Suppressor macrophage (primary cell): ENCODE measurements around the gene C1QTNF3.
"Not testable (repeated sequence)": the region's sequence is repeated elsewhere in the genome, so short reads cannot be mapped to it uniquely, and the experiment has no call there.

ENCODE experiments used
- DNase-seq, 4 experiments: peaks; one replicate each; pipeline ENCODE4 v3.0.0-alpha.2; 2020 to 2022
- total RNA-seq, 17 experiments: gene quantifications; one replicate each; lab custom pipeline; 2026; ENCODE audit warnings: mixed read lengths in 6 of 17, inconsistent platforms in 3 of 17; lab: John Stamatoyannopoulos, UW

Gene C1QTNF3, protein sequence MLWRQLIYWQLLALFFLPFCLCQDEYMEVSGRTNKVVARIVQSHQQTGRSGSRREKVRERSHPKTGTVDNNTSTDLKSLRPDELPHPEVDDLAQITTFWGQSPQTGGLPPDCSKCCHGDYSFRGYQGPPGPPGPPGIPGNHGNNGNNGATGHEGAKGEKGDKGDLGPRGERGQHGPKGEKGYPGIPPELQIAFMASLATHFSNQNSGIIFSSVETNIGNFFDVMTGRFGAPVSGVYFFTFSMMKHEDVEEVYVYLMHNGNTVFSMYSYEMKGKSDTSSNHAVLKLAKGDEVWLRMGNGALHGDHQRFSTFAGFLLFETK
- 0 to 1.4 (median 0.38) reads per million in 17 experiments for total RNA-seq

DNA sequence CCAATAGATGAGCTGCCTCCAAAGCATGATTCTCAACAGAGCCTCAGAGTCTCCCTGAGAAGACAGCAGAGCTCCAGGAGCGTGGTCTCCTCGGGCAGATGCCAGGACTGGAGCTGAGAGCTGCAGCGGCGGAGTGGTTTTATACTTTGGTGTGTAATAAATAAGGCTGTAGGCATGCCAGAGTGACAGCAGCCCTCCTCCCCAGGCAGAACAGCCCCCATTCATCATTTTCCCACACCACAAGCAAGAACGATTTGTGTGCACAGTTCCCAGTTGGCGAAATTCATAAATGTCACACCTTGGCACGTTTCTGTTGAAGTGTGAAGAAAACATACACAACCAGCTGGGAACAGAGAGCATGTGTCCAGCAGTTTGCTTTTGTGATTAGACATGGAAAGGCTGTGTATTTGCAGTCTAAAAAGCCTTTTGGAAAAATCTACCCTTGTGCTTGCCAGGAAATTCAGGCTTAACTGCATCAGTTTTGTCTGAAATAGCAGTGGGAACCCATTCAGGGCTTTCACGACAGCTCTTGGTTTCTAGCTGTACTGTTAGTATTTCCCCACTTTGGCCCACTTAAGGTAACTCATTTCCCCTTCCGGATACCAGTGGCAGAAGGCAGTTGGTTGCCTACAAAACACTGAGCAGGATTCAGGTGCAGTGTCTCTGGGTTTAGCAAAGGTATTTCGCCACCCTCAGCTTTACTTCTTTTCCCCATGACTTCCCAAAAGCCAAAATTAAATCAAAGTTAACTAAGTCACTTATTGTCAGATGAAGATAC is at the start of gene C1QTNF3:
C1QTNF3 (minus strand) TSS at position 115 of the 778 bp plus-strand sequence; CDS start at position 27, 88 bp downstream.
- DNase-seq = no peak

DNA sequence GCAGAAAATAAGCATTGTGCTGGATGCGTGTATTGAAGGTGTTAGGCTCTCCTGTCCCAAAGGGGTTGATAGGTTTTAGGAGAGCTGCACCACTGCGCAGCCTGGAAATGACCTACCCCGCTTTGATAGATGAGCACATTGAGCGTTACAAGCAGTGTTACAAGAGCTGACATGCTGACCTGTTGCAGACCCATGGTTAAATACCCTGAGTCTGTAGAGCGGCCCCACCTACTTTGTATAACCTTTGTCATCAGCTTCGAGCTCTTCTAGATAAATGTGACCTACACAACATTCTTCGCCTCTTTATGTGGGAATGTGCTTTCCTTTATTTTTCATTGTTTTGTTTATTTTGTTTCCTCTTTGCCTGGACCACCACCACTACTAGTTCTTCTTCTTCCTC is 48.0 kb upstream of the C1QTNF3 start:
- not testable (repeated sequence) for DNase-seq

DNA sequence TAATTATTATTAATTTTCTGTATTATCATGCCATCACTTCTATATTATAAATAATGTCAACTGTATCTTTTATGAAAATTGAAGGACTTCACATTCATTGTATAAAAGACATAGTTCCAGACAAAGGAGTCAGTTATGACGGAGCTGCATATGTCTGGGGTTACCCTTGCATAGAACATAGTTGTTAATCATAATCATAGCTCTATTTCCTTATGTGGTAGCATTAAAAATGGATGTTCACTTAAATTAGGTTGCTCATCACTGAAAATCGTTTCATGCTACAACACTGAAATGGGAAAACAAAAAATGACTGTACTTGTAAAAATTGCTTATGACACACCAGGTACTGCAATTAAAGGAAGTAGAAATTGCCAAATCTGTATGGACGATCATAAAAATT is 46.8 kb upstream of the C1QTNF3 start:
- DNase-seq = not testable (repeated sequence)

DNA sequence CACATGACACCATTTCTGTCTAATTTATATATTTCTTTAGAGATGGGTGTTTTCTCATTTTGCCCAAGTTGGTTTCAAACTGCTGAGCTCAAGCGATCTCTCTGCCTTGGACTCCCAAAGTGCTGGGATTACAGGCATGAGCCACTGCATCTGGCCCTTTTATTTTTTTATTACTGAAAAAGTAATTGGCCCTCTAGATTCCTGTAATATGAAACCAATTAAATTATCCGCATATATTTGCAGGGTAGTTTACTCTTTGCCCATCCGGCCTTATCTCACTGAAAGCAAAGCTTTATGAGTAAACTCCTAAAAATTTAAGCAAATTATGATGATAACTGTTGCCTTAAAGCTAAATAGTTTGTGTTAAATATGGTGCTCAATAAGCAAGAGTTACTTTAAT is 44.7 kb upstream of the C1QTNF3 start:
- not testable (repeated sequence) for DNase-seq

DNA sequence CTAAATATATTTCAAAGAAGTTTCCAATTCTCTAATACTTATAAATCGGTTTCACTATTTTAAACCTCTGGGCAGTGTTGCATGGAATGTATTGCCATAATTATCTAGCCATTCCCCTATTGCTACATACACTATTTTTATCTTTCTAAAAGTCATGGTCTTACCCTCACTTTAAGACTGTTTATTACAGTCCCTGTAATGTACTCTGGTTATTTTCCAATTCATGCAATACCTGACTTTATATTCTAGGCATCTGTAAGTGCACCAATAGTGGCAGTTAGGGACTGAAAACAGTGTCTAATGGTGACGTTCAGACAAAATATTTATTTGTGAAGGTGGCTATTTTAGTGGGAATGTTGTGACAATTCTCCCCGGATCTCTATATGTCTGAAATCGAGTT is 40.9 kb upstream of the C1QTNF3 start:
- DNase-seq = not testable (repeated sequence)

DNA sequence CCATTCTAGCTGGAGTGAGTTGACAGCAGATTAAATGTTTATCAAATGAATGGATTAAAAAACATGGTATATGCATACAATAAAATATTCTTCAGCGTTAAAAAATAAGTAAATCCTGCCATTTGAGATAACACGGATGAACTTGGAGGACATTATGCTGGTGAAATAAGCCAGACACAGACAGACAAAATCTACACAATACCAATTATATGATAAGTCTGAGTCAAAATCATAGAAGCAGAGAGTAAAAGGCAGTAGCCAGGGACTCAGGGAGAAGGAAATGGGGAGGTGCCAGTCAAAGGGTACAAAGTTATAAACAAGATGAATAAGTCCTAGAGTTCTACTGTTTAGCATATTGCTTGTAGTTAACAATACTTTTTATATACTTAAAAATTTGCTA is 36.5 kb upstream of the C1QTNF3 start:
- DNase-seq = not testable (repeated sequence)

DNA sequence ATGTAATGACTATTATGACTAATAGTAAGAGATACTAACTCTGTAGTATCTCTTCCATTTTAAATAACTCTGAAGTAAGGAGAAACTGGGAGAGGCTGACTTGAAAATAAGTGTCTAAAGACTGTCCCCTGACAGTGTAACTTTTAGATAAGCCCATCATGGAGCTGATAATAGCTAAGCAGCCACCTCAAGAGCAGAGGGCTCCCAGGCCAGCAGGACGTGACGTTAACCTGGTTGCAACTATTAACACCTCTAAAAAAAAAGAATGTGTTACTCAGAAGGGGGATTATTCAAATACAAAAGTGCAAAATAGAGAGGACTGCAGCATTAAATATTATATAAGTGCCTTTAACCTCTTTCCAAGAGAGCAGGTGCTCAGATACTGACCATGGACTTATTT is 34.6 kb upstream of the C1QTNF3 start:
- not testable (repeated sequence) for DNase-seq

DNA sequence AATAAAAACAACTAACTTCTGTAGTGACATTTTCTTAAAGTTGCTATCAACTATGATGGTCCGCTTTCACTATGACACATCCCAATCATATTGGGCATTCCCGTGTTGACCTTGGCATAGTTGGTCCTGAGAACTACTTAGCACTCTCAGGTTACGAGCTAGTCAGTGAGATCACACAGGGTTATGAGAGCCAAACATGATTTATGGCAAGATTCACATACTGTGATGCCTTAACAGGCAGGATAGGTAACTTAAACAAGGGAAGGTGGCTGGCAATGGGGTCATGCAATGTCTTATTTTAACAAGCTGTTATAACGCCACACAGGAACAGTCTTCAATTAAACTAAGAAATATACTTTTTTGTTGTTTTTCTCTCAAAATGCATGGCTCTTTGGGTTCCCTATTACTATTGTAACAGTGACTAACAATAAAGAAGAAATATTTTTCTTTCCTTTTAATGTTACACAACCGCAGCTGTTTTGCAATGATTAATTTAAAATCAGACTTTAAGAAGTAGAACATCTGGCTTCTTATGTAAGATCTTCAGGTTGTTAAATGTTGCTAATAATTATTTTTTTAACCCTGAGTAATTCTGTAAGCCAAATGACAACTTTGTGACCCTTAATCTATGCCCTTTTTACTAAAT is 33.8 kb upstream of the C1QTNF3 start:
- DNase-seq = peak in 2 of 4 experiments; percentile 20 to 29

DNA sequence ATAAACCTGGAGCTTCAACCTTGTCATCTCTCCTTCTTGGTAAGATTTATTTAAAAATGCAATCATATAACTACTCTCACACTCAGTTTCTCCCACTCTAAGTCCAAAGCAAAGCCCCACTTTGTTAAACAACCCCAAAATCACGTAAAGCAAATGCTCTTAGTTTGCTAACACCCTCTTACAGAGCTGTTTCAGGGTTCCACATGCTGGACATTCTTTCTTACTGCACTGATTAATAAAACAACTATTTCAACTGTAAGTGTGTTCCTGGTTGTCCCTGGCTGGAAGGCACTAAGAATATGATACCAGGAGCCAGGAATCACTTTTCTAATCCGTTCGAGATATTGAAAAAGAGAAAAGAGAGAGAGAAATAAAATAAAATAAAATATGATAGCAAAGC is 31.5 kb upstream of the C1QTNF3 start:
- DNase-seq = not testable (repeated sequence)

DNA sequence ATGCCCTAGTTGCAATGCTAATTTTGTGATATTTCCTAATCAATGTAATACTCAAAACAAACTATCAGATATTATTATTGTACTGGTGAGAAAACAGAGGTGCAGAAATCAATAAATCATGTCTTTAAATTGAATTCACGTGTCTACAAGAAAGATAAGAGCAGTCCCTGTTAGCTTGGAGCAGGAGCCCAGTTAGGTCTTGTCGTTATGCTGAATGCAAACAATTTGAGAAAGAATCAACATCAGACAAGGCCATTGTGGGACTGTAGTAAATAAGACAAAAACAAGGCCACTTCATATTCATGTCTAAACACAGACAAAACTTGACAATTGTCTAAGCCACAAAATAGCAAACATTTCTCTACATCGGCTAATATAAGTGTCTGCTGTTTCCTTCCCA is 31.1 kb upstream of the C1QTNF3 start:
- not testable (repeated sequence) for DNase-seq

DNA sequence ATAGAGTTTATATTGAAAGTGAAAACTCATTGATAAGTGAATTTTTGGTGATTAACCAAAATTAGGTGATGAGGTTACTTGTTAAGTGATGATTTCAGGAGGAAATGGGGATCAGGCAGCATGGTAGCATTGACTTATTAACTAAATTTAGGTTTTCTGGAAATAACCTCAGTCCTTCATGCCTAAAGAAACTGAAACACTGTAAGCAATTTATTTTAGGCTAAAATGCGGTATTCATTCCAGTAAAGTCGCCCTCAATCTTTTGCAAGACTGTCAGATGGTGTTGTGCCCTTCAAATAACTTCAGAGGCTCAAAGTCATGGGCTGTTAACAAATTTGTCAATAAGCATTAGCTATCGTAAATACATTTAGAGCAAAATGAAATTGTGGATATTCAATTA is 27.6 kb upstream of the C1QTNF3 start:
- not testable (repeated sequence) for DNase-seq

DNA sequence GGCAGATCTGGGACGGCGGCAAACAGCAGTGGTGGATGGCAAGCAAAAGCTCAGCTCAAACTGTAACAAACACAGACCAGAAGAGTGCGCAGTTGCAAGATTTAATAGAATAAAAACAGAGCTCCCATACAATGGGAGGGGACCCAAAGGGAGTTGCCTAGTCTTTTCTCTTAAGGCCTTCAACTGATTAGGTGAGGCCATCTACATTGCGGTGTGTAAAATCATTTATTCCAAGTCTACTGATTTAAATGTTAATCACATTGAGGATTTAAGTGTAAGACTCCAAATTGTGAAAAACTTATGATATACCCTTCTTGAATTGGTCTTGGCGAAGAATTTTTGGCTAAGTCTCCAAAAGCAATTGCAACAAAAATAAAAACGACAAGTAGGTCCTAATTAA is 21.6 kb upstream of the C1QTNF3 start:
- DNase-seq = no peak

DNA sequence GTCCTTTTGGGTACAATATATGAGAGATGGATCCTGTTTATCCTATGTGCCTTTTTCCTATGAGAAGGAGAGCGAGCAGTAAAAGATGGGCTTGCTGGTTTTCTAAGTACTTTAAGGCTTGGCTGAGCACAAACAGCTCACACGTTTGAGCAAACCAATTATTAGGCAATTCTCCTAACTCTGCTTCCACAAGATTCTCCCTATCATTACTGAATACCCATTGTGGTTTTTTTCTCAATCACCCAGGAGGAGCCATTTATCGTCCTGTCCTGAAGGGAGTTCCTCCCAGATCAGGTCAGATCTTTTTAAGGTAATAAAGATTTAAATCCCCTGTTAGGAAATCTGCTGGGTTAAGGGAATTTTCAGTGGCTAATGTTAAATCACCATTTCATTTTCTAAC is 19.4 kb upstream of the C1QTNF3 start:
- no peak for DNase-seq

DNA sequence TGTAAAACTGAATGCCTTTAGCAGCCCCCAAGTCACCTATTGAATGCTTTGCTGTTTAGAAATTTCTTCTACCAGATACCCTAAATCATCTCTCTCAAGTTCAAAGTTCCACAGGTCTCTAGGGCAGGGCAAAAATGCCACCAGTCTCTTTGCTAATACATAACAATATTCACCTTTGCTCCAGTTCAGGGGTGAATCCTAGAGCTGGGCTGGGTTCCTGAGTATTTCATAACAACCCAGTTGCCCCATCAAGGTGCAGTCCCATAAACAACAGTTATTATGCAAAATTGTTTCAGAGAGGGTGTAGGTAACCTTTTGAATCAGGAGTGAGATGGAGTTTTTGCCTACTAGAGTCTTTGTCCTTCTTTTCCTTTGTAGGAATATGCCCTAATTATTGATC is 19.0 kb upstream of the C1QTNF3 start:
- DNase-seq = no peak

DNA sequence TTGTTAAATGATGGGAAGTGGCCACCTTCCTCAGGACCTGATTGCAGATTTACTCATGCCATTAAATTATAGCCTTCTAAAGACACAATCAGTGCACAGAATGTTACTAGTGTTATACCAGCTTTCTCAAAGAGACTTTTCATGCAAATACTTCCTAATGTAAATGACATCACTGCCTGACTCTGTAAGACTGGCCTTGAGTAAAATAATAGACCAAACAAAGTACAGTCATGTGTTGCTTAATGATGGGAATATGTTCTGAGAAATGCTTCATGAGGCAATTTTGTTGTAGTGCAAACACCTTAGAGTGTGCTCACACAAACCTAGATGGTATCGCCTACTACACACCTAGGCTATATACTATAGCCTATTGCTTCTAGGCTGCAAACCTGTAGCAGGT is 17.0 kb upstream of the C1QTNF3 start:
- DNase-seq = no peak

DNA sequence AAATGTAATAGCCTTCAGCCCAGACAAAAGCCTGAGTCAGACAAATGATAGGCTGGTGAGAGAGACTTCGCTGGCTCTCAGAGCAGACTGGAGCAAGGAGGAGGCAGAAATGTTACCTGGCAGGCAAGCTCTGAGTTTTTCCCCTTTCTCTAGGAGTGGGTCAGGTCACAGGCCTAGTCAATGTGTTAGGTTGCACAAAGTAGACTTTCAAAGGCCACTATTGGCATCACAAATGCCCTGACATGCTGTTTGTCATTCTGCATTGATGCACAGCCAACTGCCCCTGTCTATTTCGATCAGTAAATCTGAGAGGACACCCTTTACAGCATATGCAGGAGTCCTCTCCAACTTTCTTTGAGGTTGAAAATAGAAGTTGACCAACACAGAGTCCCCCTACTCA is 15.5 kb upstream of the C1QTNF3 start:
- DNase-seq = no peak

DNA sequence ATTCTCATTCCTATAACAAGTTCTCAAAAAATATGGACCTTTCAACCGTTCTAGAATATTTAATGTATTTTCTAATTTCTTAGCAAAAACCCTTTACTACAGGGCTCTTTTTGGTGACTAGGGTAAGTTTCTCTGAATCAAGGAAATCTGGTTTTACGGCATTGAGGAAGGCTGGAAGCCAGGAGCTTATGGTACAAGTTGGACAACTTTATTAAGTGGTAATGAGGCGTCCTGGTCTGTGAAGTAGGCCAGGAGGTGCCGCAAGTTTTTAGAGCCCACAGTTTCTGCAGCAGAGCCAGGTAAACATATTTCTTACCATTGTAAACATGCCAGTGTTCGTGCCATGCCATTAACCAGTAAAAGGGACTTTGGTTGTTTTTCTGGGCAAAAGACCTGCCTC is 14.6 kb upstream of the C1QTNF3 start:
- no peak for DNase-seq

DNA sequence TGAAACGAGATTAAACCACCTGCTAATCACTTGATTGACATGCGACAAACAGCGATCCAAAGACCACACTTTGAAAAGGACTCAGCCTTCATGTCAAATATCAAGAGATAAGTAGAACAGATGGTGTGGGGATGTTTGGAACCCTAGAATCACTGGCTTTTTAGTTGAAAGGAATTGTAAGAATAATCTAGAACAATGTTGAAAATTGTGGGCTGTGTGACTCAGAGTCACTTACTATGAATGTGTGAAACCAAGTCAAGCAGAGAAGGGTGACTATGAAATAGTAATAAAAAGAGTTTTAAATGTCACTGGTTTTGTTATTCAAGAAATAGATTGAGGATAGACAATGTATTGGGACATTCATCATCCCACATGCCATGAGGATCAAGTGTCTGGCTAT is 14.1 kb upstream of the C1QTNF3 start:
- DNase-seq = no peak

DNA sequence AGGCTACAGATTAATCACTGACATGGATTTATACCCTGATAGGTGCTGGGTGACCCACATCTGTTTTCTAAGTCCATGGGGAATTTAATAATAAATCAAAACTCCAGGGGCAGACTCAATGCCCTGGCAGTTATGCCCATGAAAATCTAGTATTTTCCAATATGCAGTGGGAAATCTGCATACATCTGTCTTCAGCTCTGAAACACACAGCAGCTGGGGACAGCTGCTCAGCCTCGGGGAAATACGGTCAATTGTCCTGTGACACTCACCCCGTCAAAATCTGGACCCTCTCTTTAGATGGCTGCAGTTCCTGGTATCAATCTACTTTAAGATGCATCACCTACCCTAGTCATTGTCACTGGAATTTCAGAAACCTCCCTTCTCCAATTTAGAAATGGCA is 12.7 kb upstream of the C1QTNF3 start:
- DNase-seq = no peak

DNA sequence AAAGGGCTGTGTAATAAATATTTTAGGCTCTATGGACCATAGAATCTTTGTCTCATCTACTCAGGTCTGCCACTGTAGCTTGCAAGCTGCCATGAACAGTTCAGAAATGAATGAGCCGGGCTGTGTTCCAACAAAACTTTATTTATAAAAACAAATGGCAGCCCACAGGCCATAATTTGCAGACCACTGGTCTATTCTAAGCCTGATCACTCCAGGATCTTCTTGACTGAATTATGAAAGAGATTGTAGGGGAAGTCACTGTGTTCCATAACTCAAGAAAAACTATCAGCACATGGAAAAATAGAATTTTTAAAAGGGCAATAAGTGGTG is 11.4 kb upstream of the C1QTNF3 start:
- no peak for DNase-seq

DNA sequence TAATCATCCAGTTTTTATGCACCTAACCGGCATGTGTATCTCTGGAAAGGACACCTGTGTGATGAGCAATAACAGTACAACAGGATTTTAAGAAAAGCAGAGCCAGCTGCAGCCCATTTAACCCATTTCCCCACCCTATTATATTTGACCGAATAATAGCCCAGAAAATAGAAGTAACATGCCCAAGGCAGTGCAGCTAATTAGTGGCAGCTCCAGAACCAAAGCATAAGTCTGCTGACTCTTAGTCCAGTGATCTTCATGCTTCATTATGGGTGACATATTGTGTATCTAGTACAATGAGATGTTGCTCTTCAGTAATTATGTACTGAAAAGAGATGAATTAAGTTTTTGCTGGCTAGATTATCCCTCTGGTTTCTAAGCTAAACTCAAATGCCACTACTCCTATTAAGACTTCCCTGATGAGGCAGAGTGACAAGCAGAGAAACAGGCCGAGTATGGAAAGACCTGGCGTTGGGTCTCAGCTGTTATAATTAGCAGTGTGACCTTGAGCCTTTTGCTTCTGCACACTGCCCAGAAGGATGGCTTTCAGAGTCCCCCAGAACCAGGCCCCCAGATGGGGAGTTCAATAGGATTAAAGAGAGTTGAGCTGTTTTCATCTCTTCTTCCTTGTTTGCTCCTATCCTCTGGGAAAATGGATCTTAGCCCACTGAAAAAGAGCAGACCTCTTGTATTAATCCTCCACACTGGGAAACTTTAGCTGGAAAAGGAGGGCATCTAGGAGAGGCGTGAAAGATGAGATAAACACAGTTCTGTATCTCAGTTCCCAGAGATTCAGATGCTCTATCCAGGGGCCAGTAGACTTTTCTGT is 10.8 kb upstream of the C1QTNF3 start:
- no peak for DNase-seq

DNA sequence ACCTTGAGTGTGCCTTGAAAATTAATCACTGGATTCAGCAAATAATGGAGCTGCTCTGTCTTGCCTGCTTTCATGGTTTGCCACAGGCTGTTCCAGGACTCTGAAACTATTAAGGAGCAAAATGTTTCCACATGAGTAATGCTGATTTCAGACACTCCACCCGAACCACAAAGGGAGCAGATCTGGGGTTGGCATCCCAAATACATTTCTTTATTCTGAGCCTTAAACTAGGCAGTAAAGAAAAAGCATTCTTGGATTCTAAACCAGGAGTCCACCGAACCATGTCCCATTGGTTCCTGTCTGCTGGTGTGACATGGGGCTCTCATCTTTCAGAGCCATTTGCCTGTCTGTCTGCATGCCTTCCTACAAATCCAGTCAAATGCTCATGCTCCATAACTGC is 10.1 kb upstream of the C1QTNF3 start:
- DNase-seq = no peak
